Activated CD8-positive, alpha-beta memory T cell treated with anti-CD3 and anti-CD28 coated beads, Interleukin-2, amount 50 U/mL, for 48 hours (primary cell): ENCODE results near the gene SMARCB1.
"Not testable (repeated sequence)": the region's sequence is repeated elsewhere in the genome, so short reads cannot be mapped to it uniquely, and the experiment has no call there.

Experiments
- DNase-seq: peaks from one replicate; pipeline ENCODE4 v3.0.0-alpha.2; 2020

The SMARCB1 gene

DNA sequence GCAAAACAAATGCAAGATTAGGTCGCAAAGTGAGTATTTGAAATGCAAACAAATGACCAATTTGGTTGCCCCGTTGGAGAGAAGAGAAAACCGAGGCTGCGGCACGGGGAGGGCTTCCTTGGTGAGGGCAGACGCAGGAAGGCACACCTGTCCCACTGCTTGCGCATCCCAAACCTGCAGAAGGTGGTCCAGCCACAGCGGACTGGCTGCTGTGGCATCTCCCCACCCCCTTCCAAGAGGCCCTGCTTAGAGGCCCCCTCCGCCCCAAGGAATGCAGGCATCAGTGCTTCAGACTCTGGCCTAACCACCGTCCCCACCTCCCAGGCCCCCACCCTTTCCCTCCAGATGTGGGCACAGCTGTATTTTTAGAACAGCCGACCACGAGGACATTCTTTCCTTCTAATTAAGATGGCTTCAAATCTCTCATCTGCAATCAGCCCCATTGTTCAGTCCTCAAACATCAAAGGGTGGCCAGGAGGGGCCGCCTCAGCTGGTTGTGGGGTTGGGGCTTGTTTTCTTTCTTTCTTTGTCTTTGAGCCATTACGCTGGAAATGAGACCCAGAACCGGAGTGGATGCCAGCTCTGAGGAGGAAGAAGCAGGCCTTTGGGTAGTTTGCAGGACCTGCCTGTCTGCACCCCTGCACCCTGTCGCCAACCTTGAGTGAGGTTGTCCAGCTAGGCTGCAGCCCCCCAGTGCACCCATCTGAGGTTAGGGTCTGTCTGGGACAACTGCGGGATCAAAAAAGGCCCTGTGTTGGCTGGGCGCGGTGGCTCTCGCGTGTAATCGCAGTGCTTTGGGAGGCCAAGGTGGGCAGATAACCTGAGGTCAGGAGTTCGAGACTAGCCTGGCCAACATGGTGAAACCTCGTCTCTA, 61.5 kb downstream of the SMARCB1 start:
- no peak for DNase-seq

DNA sequence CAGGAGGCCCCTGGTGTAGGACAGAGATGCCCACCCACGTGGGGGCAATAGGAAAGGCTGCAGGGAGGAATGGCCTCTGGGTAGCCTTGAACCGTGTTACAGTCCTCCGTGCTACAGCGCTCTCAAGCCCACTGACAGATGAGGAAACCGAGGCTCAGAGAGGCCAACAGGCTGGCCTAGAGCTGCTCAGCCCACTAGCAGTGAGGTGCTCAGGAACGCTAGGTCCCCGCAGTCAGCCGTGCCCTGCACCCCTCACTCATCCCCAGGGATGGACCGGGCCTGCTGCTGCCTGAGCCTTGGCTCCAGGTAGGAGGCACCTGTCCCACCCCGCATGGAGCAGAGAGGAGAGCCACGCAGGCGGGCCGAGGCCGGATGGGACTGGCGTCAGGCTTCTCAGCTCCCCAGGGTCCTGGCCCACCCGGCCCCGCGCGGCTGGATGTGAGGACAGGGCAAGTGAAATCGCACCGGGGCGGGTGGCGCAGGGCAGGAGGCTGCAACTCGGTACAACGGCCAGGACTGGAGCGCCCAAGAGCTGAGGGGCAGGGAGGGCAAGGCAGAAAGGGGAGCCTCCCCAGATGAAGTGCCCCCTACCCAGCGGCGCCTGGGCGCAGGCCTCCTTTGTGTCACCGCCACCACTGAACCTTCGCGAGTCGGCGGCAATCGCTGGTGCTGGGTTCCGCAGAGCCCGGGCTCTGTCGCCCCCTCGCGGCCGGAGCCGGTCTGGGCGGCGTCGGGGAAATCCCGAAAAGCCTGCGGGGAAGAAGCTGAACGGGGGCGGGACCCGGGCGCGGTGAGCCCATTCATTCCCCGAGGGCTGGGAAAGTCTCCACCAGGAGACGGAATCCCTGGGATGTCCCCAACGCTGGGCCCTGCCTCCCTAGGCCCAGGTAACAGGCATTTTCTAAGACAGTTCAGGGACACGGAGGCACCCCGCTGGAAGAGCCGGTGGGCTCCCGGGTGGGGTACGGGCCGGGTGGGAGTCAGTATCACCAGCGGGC, 62.5 kb downstream of the SMARCB1 start:
- peak; percentile 98 for DNase-seq

- DNase-seq, result no peak
These were observed 63.4 kb downstream of the SMARCB1 start for GRCh38 chr22:23850136-23850611.

GRCh38 chr22:23856721-23857605, 70.2 kb downstream of the SMARCB1 start:
- peak; percentile 76 for DNase-seq

DNA sequence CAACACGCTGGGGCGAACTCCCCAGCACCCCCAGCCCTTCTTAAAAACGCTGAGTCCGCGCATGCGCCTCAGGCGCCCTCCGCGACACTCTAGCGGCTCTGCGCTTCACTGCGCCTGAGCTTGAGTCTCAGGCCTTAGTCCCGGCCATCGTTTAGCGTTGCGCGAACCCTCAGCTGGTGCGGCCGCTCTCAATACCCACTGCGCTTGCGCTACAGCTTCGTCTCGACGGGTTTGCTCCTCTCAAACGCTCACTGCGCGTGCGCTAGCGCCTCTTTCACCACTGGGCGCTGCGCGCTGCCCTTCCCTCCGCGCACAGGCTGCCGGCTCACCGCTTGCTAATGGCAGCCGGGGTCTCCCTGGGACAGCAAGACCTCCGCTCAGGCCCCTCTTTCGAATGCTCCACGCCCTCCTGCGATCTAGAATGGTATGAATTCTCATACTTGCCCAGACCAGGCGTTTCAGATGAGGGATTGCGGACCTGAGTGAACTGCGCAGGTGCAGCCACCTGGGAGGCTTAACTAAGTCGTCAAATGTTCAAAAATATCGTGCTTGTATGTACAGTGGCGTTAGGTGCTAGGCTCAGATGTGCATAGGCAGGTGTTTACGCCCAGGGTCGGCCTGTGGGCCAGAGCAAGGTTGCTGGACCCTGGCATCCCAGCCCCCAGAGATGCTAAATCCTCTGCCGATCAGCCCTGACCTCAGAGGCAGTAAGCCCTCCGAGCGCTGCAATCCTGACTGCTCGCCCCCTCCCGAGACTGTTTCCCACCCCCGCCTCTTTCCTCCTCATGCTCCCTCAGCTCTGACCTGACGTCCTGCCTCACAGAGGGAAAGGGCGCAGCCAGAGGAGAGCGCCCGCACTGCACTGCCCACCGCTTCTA, 71.1 kb downstream of the SMARCB1 start, which contains the start of gene SLC2A11:
Gene SLC2A11 (plus strand): TSS at position 270 of the 878 bp plus-strand sequence. CDS start 125 bp downstream, at position 395.
- peak; percentile 96 for DNase-seq

- DNase-seq, result no peak
These were observed 71.7 kb downstream of the SMARCB1 start for GRCh38 chr22:23858484-23858815.

DNA sequence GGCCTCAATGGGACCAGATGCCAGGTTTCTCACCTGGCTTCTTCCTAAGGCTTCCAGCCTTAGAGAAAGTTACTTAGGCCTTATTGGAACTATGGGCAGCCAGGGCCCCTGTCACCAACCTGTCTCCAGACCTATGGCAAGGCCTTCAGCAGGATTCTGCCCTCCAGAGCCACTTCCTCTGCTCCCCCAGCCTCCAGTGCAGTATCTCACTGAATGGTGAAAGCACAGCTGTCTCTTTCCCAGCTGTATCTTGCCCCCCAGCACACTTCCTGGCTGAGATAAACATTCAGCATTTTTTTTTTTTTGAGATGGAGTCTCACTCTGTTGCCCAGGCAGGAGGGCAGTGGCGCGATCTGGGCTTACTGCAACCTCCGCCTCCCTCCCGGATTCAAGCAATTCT, 72.4 kb downstream of the SMARCB1 start:
- DNase-seq, result no peak

DNA sequence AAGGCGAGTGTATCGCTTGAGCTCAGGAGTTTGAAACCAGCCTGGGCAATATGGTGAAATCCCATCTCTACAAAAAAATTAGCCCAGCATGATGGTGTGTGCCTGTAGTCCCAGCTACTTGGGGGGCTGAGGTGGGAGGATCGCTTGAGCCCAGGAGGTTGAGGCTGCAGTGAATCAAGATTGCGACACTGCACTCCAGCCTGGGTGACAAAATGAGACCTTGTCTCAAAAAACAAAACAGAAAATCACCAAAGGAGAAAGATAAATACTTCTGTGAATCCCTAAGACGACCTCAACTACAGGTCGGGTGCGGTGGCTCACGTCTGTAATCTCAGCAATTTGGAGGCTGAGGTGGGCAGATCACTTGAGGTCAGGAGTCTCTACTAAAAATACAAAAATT, 73.4 kb downstream of the SMARCB1 start:
- DNase-seq, result not testable (repeated sequence)

DNA sequence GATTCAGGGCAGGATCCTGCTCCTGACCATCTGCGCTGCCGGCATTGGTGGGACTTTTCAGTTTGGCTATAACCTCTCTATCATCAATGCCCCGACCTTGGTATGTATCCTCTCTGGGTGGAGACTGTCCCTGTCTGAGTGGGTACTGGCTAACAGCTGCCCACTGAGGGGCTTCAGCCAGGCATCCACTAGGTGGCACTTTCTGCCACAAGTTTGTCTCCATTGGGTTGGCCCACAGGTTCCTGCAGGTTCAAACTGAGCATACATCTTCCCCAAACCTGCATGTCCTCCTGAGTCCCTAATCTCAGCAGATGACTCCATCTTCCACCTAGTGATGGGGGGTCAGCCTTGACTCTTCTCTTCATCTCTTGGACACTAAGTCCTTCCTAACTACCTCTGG, 75.3 kb downstream of the SMARCB1 start:
- DNase-seq, result no peak

GRCh38 chr22:23864499-23865154, 77.9 kb downstream of the SMARCB1 start:
- not testable (repeated sequence) for DNase-seq

GRCh38 chr22:23868580-23868979, 81.8 kb downstream of the SMARCB1 start:
- no peak for DNase-seq

GRCh38 chr22:23874871-23875270, 88.1 kb downstream of the SMARCB1 start:
- no peak for DNase-seq

- no peak for DNase-seq
These were observed 89.0 kb downstream of the SMARCB1 start for GRCh38 chr22:23875801-23876200.

- no peak for DNase-seq
These were observed 90.8 kb downstream of the SMARCB1 start for GRCh38 chr22:23877566-23877965.

DNA sequence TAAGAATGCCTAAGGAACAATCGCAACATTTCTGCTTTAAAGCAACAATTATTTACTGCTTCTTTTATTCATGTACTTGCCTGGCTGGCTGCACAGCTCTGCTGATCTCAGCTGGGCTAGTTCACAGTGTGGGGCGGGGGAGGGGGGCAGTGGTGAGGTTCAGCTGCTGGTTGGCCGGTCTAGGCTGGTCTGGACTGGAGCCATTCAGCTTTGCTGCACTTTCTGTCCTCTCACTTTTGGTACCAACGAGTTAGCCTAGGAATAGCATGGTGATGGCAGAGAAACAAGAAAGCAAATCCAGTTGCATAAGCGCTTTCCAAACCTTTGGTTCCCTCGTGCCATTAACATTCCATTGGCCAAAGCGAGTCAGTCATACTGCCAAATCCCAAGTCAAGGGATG, 91.5 kb downstream of the SMARCB1 start:
- no peak for DNase-seq

GRCh38 chr22:23882370-23882769, 95.6 kb downstream of the SMARCB1 start:
- no peak for DNase-seq

GRCh38 chr22:23883658-23884057, 96.9 kb downstream of the SMARCB1 start:
- no peak for DNase-seq

- DNase-seq, result no peak
These were observed 97.4 kb downstream of the SMARCB1 start for GRCh38 chr22:23884140-23884539.
